ENCODE data around the gene CDC42. TPM values are rescaled to one million over a fixed set of nuclear protein-coding genes. Genes with fewer than 3 reads are reported as not detected.
"Not testable (repeated sequence)": the region's sequence is repeated elsewhere in the genome, so short reads cannot be mapped to it uniquely, and the experiment has no call there.

The CDC42 gene
- total RNA-seq = 234 TPM
- 100 to 1,000 TPM; 194 to 291 (median 237) TPM for polyA plus RNA-seq (ENCODE audit: insufficient read depth in 1 of 8, insufficient read length in 8 of 8, low replicate concordance in 1 of 8)
- long read RNA-seq, donor 1, partial matches to known transcripts = 31 of 53 reads
- long read RNA-seq, donor 1, other reads (novel, unspliced or antisense) = 22 of 53 reads
- long read RNA-seq, donor 2, partial matches to known transcripts = 7 of 17 reads
- long read RNA-seq, donor 2, other reads (novel, unspliced or antisense) = 9 of 17 reads
- long read RNA-seq, donor 3, transcript CDC42-201 (6 exons, 1,452 nt) = major isoform, 5 of 113 reads
- long read RNA-seq, donor 3, transcript CDC42-203 (6 exons, 2,274 nt) = major isoform, 5 of 113 reads
- long read RNA-seq, donor 3, partial matches to known transcripts = 66 of 113 reads
- long read RNA-seq, donor 3, other reads (novel, unspliced or antisense) = 37 of 113 reads
- long read RNA-seq, donor 4, partial matches to known transcripts = 101 of 103 reads
- long read RNA-seq, donor 4, other reads (novel, unspliced or antisense) = 0 of 103 reads
- long read RNA-seq, donor 5, transcript CDC42-201 (6 exons, 1,452 nt) = major isoform, 6 of 467 reads
- long read RNA-seq, donor 5, partial matches to known transcripts = 457 of 467 reads
- long read RNA-seq, donor 5, other reads (novel, unspliced or antisense) = 0 of 467 reads
- long read RNA-seq, donor 6, transcript CDC42-201 (6 exons, 1,452 nt) = major isoform, 6 of 250 reads
- long read RNA-seq, donor 6, partial matches to known transcripts = 141 of 250 reads
- long read RNA-seq, donor 6, other reads (novel, unspliced or antisense) = 102 of 250 reads
- long read RNA-seq, donor 7, transcript CDC42-201 (6 exons, 1,452 nt) = major isoform, 9 of 219 reads
- long read RNA-seq, donor 7, partial matches to known transcripts = 131 of 219 reads
- long read RNA-seq, donor 7, other reads (novel, unspliced or antisense) = 77 of 219 reads
- long read RNA-seq, donor 8, transcript CDC42-201 (6 exons, 1,452 nt) = major isoform, 6 of 109 reads
- long read RNA-seq, donor 8, partial matches to known transcripts = 43 of 109 reads
- long read RNA-seq, donor 8, other reads (novel, unspliced or antisense) = 60 of 109 reads
- long read RNA-seq, donor 9, transcript CDC42-201 (6 exons, 1,452 nt) = major isoform, 5 of 134 reads
- long read RNA-seq, donor 9, partial matches to known transcripts = 83 of 134 reads
- long read RNA-seq, donor 9, other reads (novel, unspliced or antisense) = 45 of 134 reads
- long read RNA-seq, donor 10, partial matches to known transcripts = 150 of 253 reads
- long read RNA-seq, donor 10, other reads (novel, unspliced or antisense) = 98 of 253 reads
- long read RNA-seq, donor 11, partial matches to known transcripts = 62 of 102 reads
- long read RNA-seq, donor 11, other reads (novel, unspliced or antisense) = 38 of 102 reads

GRCh38 chr1:22052115-22053016 is at the start of gene CDC42:
Gene CDC42 (plus strand): TSS chr1:22052709. CDS start chr1:22078479, 25,770 bp downstream.
- no peaks in the 10 kb centered on the region for H3K9me3 ChIP-seq (replicated peaks; ENCODE audit: control insufficient read depth, low read depth, low read length)

GRCh38 chr1:22002875-22003274 is 49.6 kb upstream of the CDC42 start:
- not testable (repeated sequence) for H3K9me3 ChIP-seq (replicated peaks; ENCODE audit: control insufficient read depth, low read depth, low read length); H3K36me3 ChIP-seq (ENCODE audit: control insufficient read depth, insufficient read depth, low read length); H3K4me1 ChIP-seq (ENCODE audit: control insufficient read depth, insufficient read depth, low read length); H3K27ac ChIP-seq (ENCODE audit: low read length); DNase-seq; H3K27me3 ChIP-seq (ENCODE audit: control insufficient read depth, insufficient read depth, low read length); H3K4me3 ChIP-seq (ENCODE audit: low read length)
- 83% methylated on average over 6 of the region's 8 CpGs for WGBS (ENCODE audit: insufficient coverage)

More at GRCh38 chr1:22052115-22053016, at the start of gene CDC42:
- Histone ChIP-seq H3K4me1 (ENCODE audit: control insufficient read depth, insufficient read depth, low read length) (peaks cover 13% of the 10 kb centered on the region), H3K4me3 (ENCODE audit: low read length) (peak within 1 kb of the TSS; percentile 91), H3K36me3 (ENCODE audit: control insufficient read depth, insufficient read depth, low read length) (peaks cover 9% of the 10 kb centered on the region), H3K27ac (ENCODE audit: low read length) (peak within 1 kb of the TSS; percentile 97), H3K27me3 (ENCODE audit: control insufficient read depth, insufficient read depth, low read length) (no peaks in the 10 kb centered on the region)
- 20% methylated on average over 52 of the region's 81 CpGs for WGBS (ENCODE audit: insufficient coverage)
- peak; percentile 99 for DNase-seq

DNA sequence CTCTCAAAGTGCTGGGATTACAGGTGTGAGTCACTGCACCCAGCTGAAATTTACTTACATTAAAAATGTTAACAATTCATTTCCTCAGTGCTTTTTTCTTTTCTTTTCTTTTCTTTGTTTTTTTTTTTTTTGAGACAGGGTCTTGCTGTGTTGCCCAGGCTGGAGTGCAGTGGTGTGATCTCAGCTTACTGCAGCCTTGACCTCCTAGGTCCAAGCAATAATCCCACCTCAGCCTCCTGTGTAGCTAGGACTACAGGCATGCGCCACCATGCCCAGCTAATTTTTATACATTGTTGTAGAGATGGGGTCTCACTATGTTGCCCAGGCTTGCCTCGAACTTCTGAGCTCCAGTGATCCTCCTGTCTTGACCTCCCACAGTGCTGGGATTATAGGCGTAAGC is 48.5 kb upstream of the CDC42 start:
- not testable (repeated sequence) for H3K9me3 ChIP-seq (replicated peaks; ENCODE audit: control insufficient read depth, low read depth, low read length); DNase-seq; H3K36me3 ChIP-seq (ENCODE audit: control insufficient read depth, insufficient read depth, low read length); H3K4me1 ChIP-seq (ENCODE audit: control insufficient read depth, insufficient read depth, low read length); H3K27me3 ChIP-seq (ENCODE audit: control insufficient read depth, insufficient read depth, low read length); H3K27ac ChIP-seq (ENCODE audit: low read length); H3K4me3 ChIP-seq (ENCODE audit: low read length)
- whole genome bisulfite sequencing (ENCODE audit: insufficient coverage) = no CpG with 5 or more reads among the region's 3 CpGs

- H3K36me3 ChIP-seq (ENCODE audit: control insufficient read depth, insufficient read depth, low read length); H3K4me1 ChIP-seq (ENCODE audit: control insufficient read depth, insufficient read depth, low read length); DNase-seq; H3K27me3 ChIP-seq (ENCODE audit: control insufficient read depth, insufficient read depth, low read length); H3K9me3 ChIP-seq (replicated peaks; ENCODE audit: control insufficient read depth, low read depth, low read length); H3K27ac ChIP-seq (ENCODE audit: low read length); H3K4me3 ChIP-seq (ENCODE audit: low read length): not testable (repeated sequence)
- 68% methylated on average over 10 of the region's 18 CpGs for WGBS (ENCODE audit: insufficient coverage)
Observed at GRCh38 chr1:22005261-22006149, 47.0 kb upstream of the CDC42 start.

- H3K4me3 ChIP-seq (ENCODE audit: low read length); H3K9me3 ChIP-seq (replicated peaks; ENCODE audit: control insufficient read depth, low read depth, low read length); DNase-seq; H3K27me3 ChIP-seq (ENCODE audit: control insufficient read depth, insufficient read depth, low read length); H3K4me1 ChIP-seq (ENCODE audit: control insufficient read depth, insufficient read depth, low read length); H3K27ac ChIP-seq (ENCODE audit: low read length); H3K36me3 ChIP-seq (ENCODE audit: control insufficient read depth, insufficient read depth, low read length): not testable (repeated sequence)
- WGBS (ENCODE audit: insufficient coverage) = no CpG with 5 or more reads among the region's 13 CpGs
Observed at GRCh38 chr1:22006736-22007135, 45.8 kb upstream of the CDC42 start.

- not testable (repeated sequence) for H3K36me3 ChIP-seq (ENCODE audit: control insufficient read depth, insufficient read depth, low read length); DNase-seq; H3K9me3 ChIP-seq (replicated peaks; ENCODE audit: control insufficient read depth, low read depth, low read length); H3K27ac ChIP-seq (ENCODE audit: low read length); H3K27me3 ChIP-seq (ENCODE audit: control insufficient read depth, insufficient read depth, low read length); H3K4me3 ChIP-seq (ENCODE audit: low read length); H3K4me1 ChIP-seq (ENCODE audit: control insufficient read depth, insufficient read depth, low read length)
- 81% methylated on average over 3 of the region's 10 CpGs for WGBS (ENCODE audit: insufficient coverage)
Observed at GRCh38 chr1:22007262-22007661, 45.2 kb upstream of the CDC42 start.

DNA sequence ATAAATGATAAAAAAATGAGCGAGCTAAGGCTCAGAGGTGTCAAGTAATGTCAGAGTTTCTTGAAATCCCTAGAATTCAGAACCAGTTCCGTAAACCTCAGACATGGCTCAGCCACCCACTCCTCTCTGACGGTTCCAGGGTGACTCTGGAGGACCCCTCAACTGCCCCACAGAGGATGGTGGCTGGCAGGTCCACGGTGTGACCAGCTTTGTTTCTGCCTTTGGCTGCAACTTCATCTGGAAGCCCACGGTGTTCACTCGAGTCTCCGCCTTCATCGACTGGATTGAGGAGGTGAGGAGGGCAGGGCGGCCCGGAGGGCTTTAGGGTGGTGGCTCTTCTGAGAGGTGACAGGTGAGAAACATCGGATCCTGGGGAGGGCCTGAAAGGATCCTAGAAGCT is 42.9 kb upstream of the CDC42 start:
- H3K4me1 ChIP-seq (ENCODE audit: control insufficient read depth, insufficient read depth, low read length); H3K27ac ChIP-seq (ENCODE audit: low read length); H3K9me3 ChIP-seq (replicated peaks; ENCODE audit: control insufficient read depth, low read depth, low read length); DNase-seq; H3K36me3 ChIP-seq (ENCODE audit: control insufficient read depth, insufficient read depth, low read length); H3K4me3 ChIP-seq (ENCODE audit: low read length); H3K27me3 ChIP-seq (ENCODE audit: control insufficient read depth, insufficient read depth, low read length): not testable (repeated sequence)
- WGBS (ENCODE audit: insufficient coverage) = 77% methylated on average over 3 of the region's 11 CpGs

GRCh38 chr1:22012752-22013151 is 39.8 kb upstream of the CDC42 start:
- not testable (repeated sequence) for H3K9me3 ChIP-seq (replicated peaks; ENCODE audit: control insufficient read depth, low read depth, low read length); H3K4me3 ChIP-seq (ENCODE audit: low read length); H3K27me3 ChIP-seq (ENCODE audit: control insufficient read depth, insufficient read depth, low read length); H3K4me1 ChIP-seq (ENCODE audit: control insufficient read depth, insufficient read depth, low read length); H3K36me3 ChIP-seq (ENCODE audit: control insufficient read depth, insufficient read depth, low read length); H3K27ac ChIP-seq (ENCODE audit: low read length); DNase-seq
- WGBS (ENCODE audit: insufficient coverage) = no CpG with 5 or more reads among the region's 4 CpGs

Measured in muscle of leg (tissue), 16 donors.